ENCODE measurements around the gene F2. TPM values are rescaled to one million over a fixed set of nuclear protein-coding genes. Genes with fewer than 3 reads are reported as not detected.

Gene F2
- total and polyA plus RNA-seq, 2 of the 13 experiments (the other 11 are each of a cell fraction or from before 2014, with no cell fraction given), result 330 to 801 TPM

DNA sequence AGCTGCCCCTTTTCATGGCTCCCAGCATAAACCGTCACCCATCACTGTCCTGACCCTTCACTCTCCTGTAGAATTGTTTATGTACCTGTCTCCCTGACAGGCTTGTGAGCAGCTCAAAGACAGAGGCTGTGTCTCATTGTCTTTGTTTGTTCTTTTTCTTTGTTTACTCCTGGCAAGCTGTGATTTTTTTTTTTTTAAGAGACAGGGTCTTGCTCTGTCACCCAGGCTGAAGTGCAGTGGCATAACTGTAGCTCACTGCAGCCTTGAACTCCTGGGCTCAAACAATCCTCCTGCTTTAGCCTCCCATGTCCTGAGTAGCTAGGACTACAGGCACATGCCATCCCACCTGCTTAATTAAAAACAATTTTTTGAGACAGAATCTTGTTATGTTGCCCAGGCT, 28.3 kb upstream of the F2 start (continued):
- TF ChIP-seq, protein P1, sequence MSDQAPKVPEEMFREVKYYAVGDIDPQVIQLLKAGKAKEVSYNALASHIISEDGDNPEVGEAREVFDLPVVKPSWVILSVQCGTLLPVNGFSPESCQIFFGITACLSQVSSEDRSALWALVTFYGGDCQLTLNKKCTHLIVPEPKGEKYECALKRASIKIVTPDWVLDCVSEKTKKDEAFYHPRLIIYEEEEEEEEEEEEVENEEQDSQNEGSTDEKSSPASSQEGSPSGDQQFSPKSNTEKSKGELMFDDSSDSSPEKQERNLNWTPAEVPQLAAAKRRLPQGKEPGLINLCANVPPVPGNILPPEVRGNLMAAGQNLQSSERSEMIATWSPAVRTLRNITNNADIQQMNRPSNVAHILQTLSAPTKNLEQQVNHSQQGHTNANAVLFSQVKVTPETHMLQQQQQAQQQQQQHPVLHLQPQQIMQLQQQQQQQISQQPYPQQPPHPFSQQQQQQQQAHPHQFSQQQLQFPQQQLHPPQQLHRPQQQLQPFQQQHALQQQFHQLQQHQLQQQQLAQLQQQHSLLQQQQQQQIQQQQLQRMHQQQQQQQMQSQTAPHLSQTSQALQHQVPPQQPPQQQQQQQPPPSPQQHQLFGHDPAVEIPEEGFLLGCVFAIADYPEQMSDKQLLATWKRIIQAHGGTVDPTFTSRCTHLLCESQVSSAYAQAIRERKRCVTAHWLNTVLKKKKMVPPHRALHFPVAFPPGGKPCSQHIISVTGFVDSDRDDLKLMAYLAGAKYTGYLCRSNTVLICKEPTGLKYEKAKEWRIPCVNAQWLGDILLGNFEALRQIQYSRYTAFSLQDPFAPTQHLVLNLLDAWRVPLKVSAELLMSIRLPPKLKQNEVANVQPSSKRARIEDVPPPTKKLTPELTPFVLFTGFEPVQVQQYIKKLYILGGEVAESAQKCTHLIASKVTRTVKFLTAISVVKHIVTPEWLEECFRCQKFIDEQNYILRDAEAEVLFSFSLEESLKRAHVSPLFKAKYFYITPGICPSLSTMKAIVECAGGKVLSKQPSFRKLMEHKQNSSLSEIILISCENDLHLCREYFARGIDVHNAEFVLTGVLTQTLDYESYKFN (CRISPR knock-in tag; conservative IDR thresholded peaks at IDR 0.05), result peak; percentile 65
- TF ChIP-seq PHF21A (CRISPR knock-in tag; IDR thresholded peaks at IDR 0.05) (peak; percentile 68), ZNF205 (CRISPR knock-in tag; IDR thresholded peaks at IDR 0.05) (peak; percentile 70; the same call in 1 of the 2 replicates), RARA (CRISPR knock-in tag; IDR thresholded peaks at IDR 0.05) (peak; percentile 67), GFI1 (CRISPR knock-in tag; IDR thresholded peaks at IDR 0.05; ENCODE audit: borderline replicate concordance) (peak; percentile 71; the same call in 1 of the 2 replicates), ERF (CRISPR knock-in tag; IDR thresholded peaks at IDR 0.05) (no peak), MBD4 (IDR thresholded peaks at IDR 0.05; ENCODE audit: borderline replicate concordance, low read length) (no peak), NR2F6 (IDR thresholded peaks at IDR 0.05) (peak; percentile 37), NR2F6 (CRISPR knock-in tag; IDR thresholded peaks at IDR 0.05) (0 out of 2 replicates have a peak, but pooled peaks have one; percentile 10), TEAD3 (CRISPR knock-in tag; optimal IDR thresholded peaks at IDR 0.05; ENCODE audit: borderline replicate concordance) (peak; percentile 33), GPN1 (CRISPR knock-in tag; IDR thresholded peaks at IDR 0.05; ENCODE audit: borderline replicate concordance) (no peak), SAP130 (CRISPR knock-in tag; IDR thresholded peaks at IDR 0.05; ENCODE audit: low read depth) (peak; percentile 9; the same call in 1 of the 2 replicates), NFE2 (CRISPR knock-in tag; IDR thresholded peaks at IDR 0.05) (no peak), EP300 (IDR thresholded peaks at IDR 0.05; ENCODE audit: low read depth in 2 of 2, low read length in 2 of 2) (peak in 1 of 2 experiments; percentile 39; a peak in 1 of 4 replicates), EP300 (CRISPR knock-in tag; IDR thresholded peaks at IDR 0.05; ENCODE audit: borderline replicate concordance) (no peak), JARID2 (CRISPR knock-in tag; IDR thresholded peaks at IDR 0.05; ENCODE audit: insufficient replicate concordance) (no peak), GABPA (IDR thresholded peaks at IDR 0.05; ENCODE audit: low read depth, low read length) (no peak), GABPA (CRISPR knock-in tag; IDR thresholded peaks at IDR 0.05; ENCODE audit: low read depth) (0 out of 2 replicates have a peak, but pooled peaks have one; percentile 12)
- TF ChIP-seq, protein P2, sequence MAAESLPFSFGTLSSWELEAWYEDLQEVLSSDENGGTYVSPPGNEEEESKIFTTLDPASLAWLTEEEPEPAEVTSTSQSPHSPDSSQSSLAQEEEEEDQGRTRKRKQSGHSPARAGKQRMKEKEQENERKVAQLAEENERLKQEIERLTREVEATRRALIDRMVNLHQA (CRISPR knock-in tag; IDR thresholded peaks at IDR 0.05), result no peak
- TF ChIP-seq, protein P3, sequence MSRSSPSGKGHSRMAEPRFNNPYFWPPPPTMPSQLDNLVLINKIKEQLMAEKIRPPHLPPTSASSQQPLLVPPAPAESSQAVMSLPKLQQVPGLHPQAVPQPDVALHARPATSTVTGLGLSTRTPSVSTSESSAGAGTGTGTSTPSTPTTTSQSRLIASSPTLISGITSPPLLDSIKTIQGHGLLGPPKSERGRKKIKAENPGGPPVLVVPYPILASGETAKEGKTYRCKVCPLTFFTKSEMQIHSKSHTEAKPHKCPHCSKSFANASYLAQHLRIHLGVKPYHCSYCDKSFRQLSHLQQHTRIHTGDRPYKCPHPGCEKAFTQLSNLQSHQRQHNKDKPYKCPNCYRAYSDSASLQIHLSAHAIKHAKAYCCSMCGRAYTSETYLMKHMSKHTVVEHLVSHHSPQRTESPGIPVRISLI (CRISPR knock-in tag; IDR thresholded peaks at IDR 0.05; ENCODE audit: borderline replicate concordance), result peak; percentile 92
- TF ChIP-seq, protein P4, sequence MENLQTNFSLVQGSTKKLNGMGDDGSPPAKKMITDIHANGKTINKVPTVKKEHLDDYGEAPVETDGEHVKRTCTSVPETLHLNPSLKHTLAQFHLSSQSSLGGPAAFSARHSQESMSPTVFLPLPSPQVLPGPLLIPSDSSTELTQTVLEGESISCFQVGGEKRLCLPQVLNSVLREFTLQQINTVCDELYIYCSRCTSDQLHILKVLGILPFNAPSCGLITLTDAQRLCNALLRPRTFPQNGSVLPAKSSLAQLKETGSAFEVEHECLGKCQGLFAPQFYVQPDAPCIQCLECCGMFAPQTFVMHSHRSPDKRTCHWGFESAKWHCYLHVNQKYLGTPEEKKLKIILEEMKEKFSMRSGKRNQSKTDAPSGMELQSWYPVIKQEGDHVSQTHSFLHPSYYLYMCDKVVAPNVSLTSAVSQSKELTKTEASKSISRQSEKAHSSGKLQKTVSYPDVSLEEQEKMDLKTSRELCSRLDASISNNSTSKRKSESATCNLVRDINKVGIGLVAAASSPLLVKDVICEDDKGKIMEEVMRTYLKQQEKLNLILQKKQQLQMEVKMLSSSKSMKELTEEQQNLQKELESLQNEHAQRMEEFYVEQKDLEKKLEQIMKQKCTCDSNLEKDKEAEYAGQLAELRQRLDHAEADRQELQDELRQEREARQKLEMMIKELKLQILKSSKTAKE (CRISPR knock-in tag; IDR thresholded peaks at IDR 0.05; ENCODE audit: borderline replicate concordance), result 0 out of 2 replicates have a peak, but pooled peaks have one; percentile 26
- TF ChIP-seq, protein P5, sequence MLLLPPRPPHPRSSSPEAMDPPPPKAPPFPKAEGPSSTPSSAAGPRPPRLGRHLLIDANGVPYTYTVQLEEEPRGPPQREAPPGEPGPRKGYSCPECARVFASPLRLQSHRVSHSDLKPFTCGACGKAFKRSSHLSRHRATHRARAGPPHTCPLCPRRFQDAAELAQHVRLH (CRISPR knock-in tag; IDR thresholded peaks at IDR 0.05; ENCODE audit: borderline replicate concordance, low read depth), result no peak
- TF ChIP-seq, protein P6, sequence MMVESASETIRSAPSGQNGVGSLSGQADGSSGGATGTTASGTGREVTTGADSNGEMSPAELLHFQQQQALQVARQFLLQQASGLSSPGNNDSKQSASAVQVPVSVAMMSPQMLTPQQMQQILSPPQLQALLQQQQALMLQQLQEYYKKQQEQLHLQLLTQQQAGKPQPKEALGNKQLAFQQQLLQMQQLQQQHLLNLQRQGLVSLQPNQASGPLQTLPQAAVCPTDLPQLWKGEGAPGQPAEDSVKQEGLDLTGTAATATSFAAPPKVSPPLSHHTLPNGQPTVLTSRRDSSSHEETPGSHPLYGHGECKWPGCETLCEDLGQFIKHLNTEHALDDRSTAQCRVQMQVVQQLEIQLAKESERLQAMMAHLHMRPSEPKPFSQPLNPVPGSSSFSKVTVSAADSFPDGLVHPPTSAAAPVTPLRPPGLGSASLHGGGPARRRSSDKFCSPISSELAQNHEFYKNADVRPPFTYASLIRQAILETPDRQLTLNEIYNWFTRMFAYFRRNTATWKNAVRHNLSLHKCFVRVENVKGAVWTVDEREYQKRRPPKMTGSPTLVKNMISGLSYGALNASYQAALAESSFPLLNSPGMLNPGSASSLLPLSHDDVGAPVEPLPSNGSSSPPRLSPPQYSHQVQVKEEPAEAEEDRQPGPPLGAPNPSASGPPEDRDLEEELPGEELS (CRISPR knock-in tag; IDR thresholded peaks at IDR 0.05), result peak; percentile 69
